ENCODE measurements around the gene KCNN2. TPM values are rescaled to one million over a fixed set of nuclear protein-coding genes. Genes with fewer than 3 reads are reported as not detected.

The KCNN2 gene
- total RNA-seq, 4 donors from 2014 or later = 0.40 TPM; not detected in 3

DNA sequence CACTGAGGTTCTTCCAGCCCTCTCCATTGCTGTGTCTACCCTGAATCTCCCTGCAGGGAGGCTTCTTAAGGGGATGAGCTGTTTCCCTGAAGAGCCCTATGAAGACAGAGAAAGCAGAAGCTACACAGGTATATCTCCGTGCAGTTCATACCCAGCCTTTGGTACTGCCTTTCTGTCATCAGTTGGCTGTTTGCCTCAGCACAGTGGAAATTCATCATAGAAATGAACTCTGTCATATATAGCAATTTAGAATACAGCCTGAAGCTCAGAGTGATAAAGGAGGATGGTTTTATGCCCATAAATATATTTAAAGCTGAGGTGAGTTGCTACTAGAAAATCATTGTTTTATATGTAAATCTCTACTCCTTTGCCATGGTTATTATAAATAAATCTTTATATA is 42.6 kb upstream of the KCNN2 start:
- no peak for DNase-seq
- TF ChIP-seq, protein P1, sequence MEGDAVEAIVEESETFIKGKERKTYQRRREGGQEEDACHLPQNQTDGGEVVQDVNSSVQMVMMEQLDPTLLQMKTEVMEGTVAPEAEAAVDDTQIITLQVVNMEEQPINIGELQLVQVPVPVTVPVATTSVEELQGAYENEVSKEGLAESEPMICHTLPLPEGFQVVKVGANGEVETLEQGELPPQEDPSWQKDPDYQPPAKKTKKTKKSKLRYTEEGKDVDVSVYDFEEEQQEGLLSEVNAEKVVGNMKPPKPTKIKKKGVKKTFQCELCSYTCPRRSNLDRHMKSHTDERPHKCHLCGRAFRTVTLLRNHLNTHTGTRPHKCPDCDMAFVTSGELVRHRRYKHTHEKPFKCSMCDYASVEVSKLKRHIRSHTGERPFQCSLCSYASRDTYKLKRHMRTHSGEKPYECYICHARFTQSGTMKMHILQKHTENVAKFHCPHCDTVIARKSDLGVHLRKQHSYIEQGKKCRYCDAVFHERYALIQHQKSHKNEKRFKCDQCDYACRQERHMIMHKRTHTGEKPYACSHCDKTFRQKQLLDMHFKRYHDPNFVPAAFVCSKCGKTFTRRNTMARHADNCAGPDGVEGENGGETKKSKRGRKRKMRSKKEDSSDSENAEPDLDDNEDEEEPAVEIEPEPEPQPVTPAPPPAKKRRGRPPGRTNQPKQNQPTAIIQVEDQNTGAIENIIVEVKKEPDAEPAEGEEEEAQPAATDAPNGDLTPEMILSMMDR (IDR thresholded peaks at IDR 0.05) = no peak
- TF ChIP-seq POLR2A (IDR thresholded peaks at IDR 0.05) = no peak
- Histone ChIP-seq H3K4me3 (no peak overlapping the region), H3K27me3 (no peaks in the 10 kb centered on the region), H3K27ac (no peak overlapping the region), H3K4me1 (no peaks in the 10 kb centered on the region), H3K9me3 (no peaks in the 10 kb centered on the region), H3K36me3 (no peaks in the 10 kb centered on the region)

DNA sequence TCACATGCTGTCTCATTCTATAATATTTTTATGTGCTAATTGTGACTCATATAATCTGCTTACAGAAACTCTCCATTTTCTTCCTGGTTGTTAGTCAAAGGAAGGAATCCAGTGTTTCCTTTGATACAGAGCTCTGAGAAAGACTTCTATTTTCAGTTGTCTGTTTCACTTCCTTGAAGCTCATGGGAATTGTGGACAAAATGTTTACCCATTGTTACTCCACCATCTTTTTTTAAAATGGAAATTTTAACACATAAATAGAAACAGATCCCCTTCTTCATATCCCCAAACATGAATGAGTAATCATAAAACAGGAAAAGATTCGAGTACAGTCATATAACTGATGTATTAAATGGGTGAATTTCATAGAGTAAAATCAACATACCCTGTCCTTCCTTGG is 42.0 kb upstream of the KCNN2 start:
- TF ChIP-seq, protein P1 (IDR thresholded peaks at IDR 0.05) = no peak
- TF ChIP-seq POLR2A (IDR thresholded peaks at IDR 0.05) = no peak
- Histone ChIP-seq H3K27ac (no peak overlapping the region), H3K36me3 (no peaks in the 10 kb centered on the region), H3K9me3 (no peaks in the 10 kb centered on the region), H3K4me1 (no peaks in the 10 kb centered on the region), H3K27me3 (no peaks in the 10 kb centered on the region), H3K4me3 (no peak overlapping the region)
- no peak for DNase-seq

DNA sequence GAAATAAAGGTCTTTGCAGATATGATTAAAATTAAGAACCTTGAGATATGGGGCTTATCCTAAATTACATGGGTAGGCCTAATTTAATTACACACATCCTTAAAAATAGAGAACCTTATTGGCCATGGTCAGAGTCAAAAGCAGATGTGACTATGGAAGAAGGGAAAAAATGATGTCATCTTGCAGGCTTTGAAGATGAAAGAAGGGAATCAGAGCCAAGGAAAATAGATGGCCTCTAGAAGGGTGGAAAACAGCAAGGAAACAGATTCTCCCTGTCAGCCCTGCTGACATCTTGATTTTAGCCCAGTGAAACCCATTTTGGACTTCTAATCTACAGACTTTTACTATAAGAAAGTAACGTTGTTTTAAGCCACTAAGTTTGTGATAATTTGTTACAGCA is 37.6 kb upstream of the KCNN2 start:
- Histone ChIP-seq H3K9me3 (no peaks in the 10 kb centered on the region), H3K4me3 (no peak overlapping the region), H3K4me1 (no peaks in the 10 kb centered on the region), H3K36me3 (no peaks in the 10 kb centered on the region), H3K27ac (no peak overlapping the region), H3K27me3 (no peaks in the 10 kb centered on the region)
- no peak for TF ChIP-seq POLR2A (IDR thresholded peaks at IDR 0.05)
- TF ChIP-seq, protein P1 (IDR thresholded peaks at IDR 0.05) = no peak
- DNase-seq = no peak

DNA sequence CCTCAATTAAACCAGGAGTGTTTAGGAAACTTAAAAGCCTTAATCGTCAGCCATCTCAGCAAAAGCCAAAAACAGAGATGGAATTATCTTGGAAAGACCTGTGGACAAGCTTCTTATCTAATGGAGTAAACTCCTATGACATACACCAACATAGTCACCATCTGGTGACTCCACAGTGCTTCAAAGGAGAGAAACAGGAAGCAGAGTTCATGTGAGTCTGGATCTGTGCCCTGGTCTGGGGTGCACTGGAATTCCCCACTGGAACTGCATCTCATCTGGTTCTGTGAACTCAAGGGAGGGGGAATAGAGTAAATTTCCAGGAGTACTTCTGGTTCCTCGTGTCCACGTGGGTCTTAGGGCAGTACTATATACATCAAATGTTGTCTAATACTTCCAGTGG is 36.3 kb upstream of the KCNN2 start:
- DNase-seq = no peak
- TF ChIP-seq, protein P1 (IDR thresholded peaks at IDR 0.05) = no peak
- no peak for TF ChIP-seq POLR2A (IDR thresholded peaks at IDR 0.05)

DNA sequence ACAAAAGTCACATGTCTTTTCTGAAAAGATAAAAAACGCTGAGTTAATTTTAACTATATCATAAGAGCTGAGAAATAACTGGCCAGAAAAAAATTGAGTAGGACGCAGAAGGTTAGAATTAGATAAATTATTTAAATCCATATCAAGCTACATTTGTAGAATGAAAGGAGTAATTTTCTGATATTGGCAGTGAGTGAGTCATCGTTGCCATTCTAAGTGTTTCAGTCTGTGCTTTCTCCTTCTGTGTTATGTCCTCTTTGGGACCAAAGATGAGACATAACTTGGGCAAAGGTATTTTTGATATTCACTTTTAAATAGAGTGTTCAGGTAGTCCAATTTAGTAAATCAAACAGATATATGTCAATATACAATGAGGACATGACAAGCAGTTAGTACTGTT is 34.4 kb upstream of the KCNN2 start:
- no peaks in the 10 kb centered on the region for H3K9me3 ChIP-seq
- no peaks in the 10 kb centered on the region for H3K36me3 ChIP-seq
- no peak overlapping the region for H3K27ac ChIP-seq
- TF ChIP-seq, protein P1 (IDR thresholded peaks at IDR 0.05) = no peak
- no peak for TF ChIP-seq POLR2A (IDR thresholded peaks at IDR 0.05)
- H3K27me3 ChIP-seq = no peaks in the 10 kb centered on the region
- no peak overlapping the region for H3K4me3 ChIP-seq
- no peaks in the 10 kb centered on the region for H3K4me1 ChIP-seq
- no peak for DNase-seq

More for the DNA sequence above, 36.3 kb upstream of the KCNN2 start:
- H3K4me3 ChIP-seq = no peak overlapping the region
- H3K9me3 ChIP-seq = no peaks in the 10 kb centered on the region
- H3K27me3 ChIP-seq = no peaks in the 10 kb centered on the region
- H3K27ac ChIP-seq = no peak overlapping the region
- no peaks in the 10 kb centered on the region for H3K36me3 ChIP-seq
- H3K4me1 ChIP-seq = no peaks in the 10 kb centered on the region

DNA sequence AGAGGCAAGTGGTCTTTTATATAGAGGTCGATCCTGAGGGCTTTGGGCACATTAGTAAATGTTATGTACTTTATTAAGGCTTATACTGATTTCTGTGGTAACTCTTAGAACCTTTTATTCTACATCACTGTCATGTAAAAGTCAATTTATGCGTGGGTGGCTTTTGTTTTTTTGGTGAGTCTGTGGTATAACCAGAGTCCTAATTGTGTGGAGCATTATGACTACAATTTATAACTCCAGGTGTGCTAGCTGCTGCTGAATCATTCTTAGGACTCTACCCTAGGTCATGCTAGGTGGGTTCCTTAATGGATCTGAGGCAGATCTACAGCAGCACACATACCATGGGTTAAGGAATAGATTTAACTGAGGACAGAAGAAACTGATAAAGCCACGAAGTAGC is 33.9 kb upstream of the KCNN2 start:
- no peaks in the 10 kb centered on the region for H3K36me3 ChIP-seq
- TF ChIP-seq, protein P1 (IDR thresholded peaks at IDR 0.05) = no peak
- TF ChIP-seq POLR2A (IDR thresholded peaks at IDR 0.05) = no peak
- no peaks in the 10 kb centered on the region for H3K27me3 ChIP-seq
- no peaks in the 10 kb centered on the region for H3K4me1 ChIP-seq
- H3K27ac ChIP-seq = no peak overlapping the region
- H3K4me3 ChIP-seq = no peak overlapping the region
- H3K9me3 ChIP-seq = no peaks in the 10 kb centered on the region
- DNase-seq = no peak
